HEK293 (cell line): Measurements from ENCODE around the gene CEP63.

ENCODE experiments used
- CTCF ChIA-PET: fragments of 350-600 bp; formaldehyde crosslinking; extraction: SDS; loops from one replicate; lab custom pipeline; 2021; ENCODE audit warnings: antibody characterized with exemption; lab: Yijun Ruan, JAX
- POLR2A ChIA-PET: fragments of 300-600 bp; formaldehyde crosslinking; extraction: SDS; loops from one replicate; lab custom pipeline; 2020; ENCODE audit warnings: antibody characterized with exemption, inconsistent platforms; lab: Yijun Ruan, JAX
- H3K27ac ChIP-seq: fragments of 200-500 bp; sonication (Bioruptor generic); 2 replicates; pipeline ENCODE4 v1.5.1; 2014; ENCODE audit warnings: low read depth, low read length, control low read depth, inconsistent platforms; ENCODE audit errors: extremely low read depth
- H3K36me3 ChIP-seq, 2 experiments: fragments of 200-500 bp in 1 of 2; sonication (Bioruptor generic) in 1 of 2; 1 replicate in 1 of 2; 2 replicates in 1 of 2; pipeline ENCODE4 v1.5.1; 2014 to 2017; ENCODE audit warnings: inconsistent platforms in 2 of 2, low read length in 2 of 2; ENCODE audit not compliant: control insufficient read depth in 2 of 2, insufficient read depth in 1 of 2
- H3K4me1 ChIP-seq: fragments of 200-500 bp; sonication (Bioruptor generic); 2 replicates; pipeline ENCODE4 v1.5.1; 2014; ENCODE audit warnings: mild to moderate bottlenecking, low read length, inconsistent platforms; ENCODE audit not compliant: control insufficient read depth, insufficient read depth
- H3K4me3 ChIP-seq: 2 replicates; pipeline ENCODE4 v1.5.1; 2011; ENCODE audit warnings: low read depth, mild to moderate bottlenecking, control low read depth, low read length, moderate library complexity
- H3K9me3 ChIP-seq: fragments of 200-500 bp; sonication (Bioruptor generic); 2 replicates; pipeline ENCODE4 v1.5.1; 2014; ENCODE audit warnings: low read depth, low read length, inconsistent platforms; ENCODE audit not compliant: control insufficient read depth, insufficient read depth
- EGR2 ChIP-seq: fragments of 450-650 bp; formaldehyde crosslinking; IDR thresholded peaks from 2 replicates; pipeline ENCODE4 v1.5.1; 2016; ENCODE audit warnings: low read depth, missing biosample characterization, missing genetic modification characterization
- GLIS2 ChIP-seq: fragments of 450-650 bp; formaldehyde crosslinking; IDR thresholded peaks from 2 replicates; pipeline ENCODE4 v1.5.1; 2016; ENCODE audit warnings: missing biosample characterization, missing genetic modification characterization
- KLF9 ChIP-seq: fragments of 450-650 bp; formaldehyde crosslinking; IDR thresholded peaks from 2 replicates; pipeline ENCODE4 v1.5.1; 2016; ENCODE audit warnings: missing biosample characterization, missing genetic modification characterization, low read depth
- TCF7L2 ChIP-seq: IDR thresholded peaks from 2 replicates; pipeline ENCODE4 v1.6.1; 2011; ENCODE audit warnings: low read depth, mild to moderate bottlenecking, inconsistent platforms, low read length, moderate library complexity, borderline replicate concordance
- WT1 ChIP-seq: fragments of 450-650 bp; formaldehyde crosslinking; IDR thresholded peaks from 2 replicates; pipeline ENCODE4 v1.5.1; 2016; ENCODE audit warnings: missing biosample characterization, missing genetic modification characterization
- ZFP3 ChIP-seq: fragments of 450-650 bp; formaldehyde crosslinking; IDR thresholded peaks from 2 replicates; pipeline ENCODE4 v1.5.1; 2016; ENCODE audit warnings: low read depth, missing biosample characterization, missing genetic modification characterization
- ZFP69B ChIP-seq: fragments of 450-650 bp; formaldehyde crosslinking; IDR thresholded peaks from 2 replicates; pipeline ENCODE4 v1.5.1; 2016; ENCODE audit warnings: missing biosample characterization, missing genetic modification characterization
- ZNF169 ChIP-seq: fragments of 450-650 bp; formaldehyde crosslinking; IDR thresholded peaks from 2 replicates; pipeline ENCODE4 v1.5.1; 2016; ENCODE audit warnings: missing biosample characterization, missing genetic modification characterization
- ZNF501 ChIP-seq: fragments of 450-650 bp; formaldehyde crosslinking; IDR thresholded peaks from 2 replicates; pipeline ENCODE4 v1.5.1; 2016; ENCODE audit warnings: missing biosample characterization, missing genetic modification characterization
- ZNF610 ChIP-seq: fragments of 450-650 bp; formaldehyde crosslinking; IDR thresholded peaks from 2 replicates; pipeline ENCODE4 v1.5.1; 2016; ENCODE audit warnings: missing biosample characterization, missing genetic modification characterization, borderline replicate concordance
- ZNF660 ChIP-seq: fragments of 450-650 bp; IDR thresholded peaks from 2 replicates; pipeline ENCODE4 v1.5.1; 2018; ENCODE audit warnings: missing biosample characterization, mild to moderate bottlenecking, missing genetic modification characterization
- ZNF76 ChIP-seq: fragments of 450-650 bp; formaldehyde crosslinking; IDR thresholded peaks from 2 replicates; pipeline ENCODE4; 2016; ENCODE audit warnings: low read depth, missing biosample characterization, missing genetic modification characterization, borderline replicate concordance
- ZNF837 ChIP-seq: fragments of 450-650 bp; formaldehyde crosslinking; IDR thresholded peaks from 2 replicates; pipeline ENCODE4 v1.5.1; 2016; ENCODE audit warnings: missing biosample characterization, missing genetic modification characterization
- ZSCAN30 ChIP-seq: fragments of 450-650 bp; IDR thresholded peaks from 2 replicates; pipeline ENCODE4 v1.5.1; 2018; ENCODE audit warnings: missing biosample characterization, mild to moderate bottlenecking, missing genetic modification characterization, moderate library complexity
- TF ChIP-seq, protein P1 (sequence below): fragments of 450-650 bp; formaldehyde crosslinking; IDR thresholded peaks from 2 replicates; pipeline ENCODE4 v1.5.1; 2017; ENCODE audit warnings: missing biosample characterization, missing genetic modification characterization
- TF ChIP-seq, protein P2 (sequence below): fragments of 450-650 bp; formaldehyde crosslinking; IDR thresholded peaks from 2 replicates; pipeline ENCODE4 v1.5.1; 2016; ENCODE audit warnings: missing biosample characterization, missing genetic modification characterization
- TF ChIP-seq, protein P3 (sequence below): fragments of 450-650 bp; formaldehyde crosslinking; IDR thresholded peaks from 2 replicates; pipeline ENCODE4 v1.5.1; 2016; ENCODE audit warnings: missing biosample characterization, missing genetic modification characterization, low read depth
- TF ChIP-seq, protein P4 (sequence below): fragments of 450-650 bp; formaldehyde crosslinking; IDR thresholded peaks from 2 replicates; pipeline ENCODE4 v1.5.1; 2017; ENCODE audit warnings: missing biosample characterization, missing genetic modification characterization
- TF ChIP-seq, protein P5 (sequence below): fragments of 450-650 bp; formaldehyde crosslinking; IDR thresholded peaks from 2 replicates; pipeline ENCODE4 v1.5.1; 2016; ENCODE audit warnings: missing biosample characterization, missing genetic modification characterization
- TF ChIP-seq, protein P6 (sequence below): fragments of 450-650 bp; formaldehyde crosslinking; IDR thresholded peaks from 2 replicates; pipeline ENCODE4 v1.5.1; 2016; ENCODE audit warnings: missing biosample characterization, missing genetic modification characterization
- TF ChIP-seq, protein P7 (sequence below): fragments of 450-650 bp; formaldehyde crosslinking; IDR thresholded peaks from 2 replicates; pipeline ENCODE4 v1.5.1; 2016; ENCODE audit warnings: missing biosample characterization, missing genetic modification characterization
- TF ChIP-seq, protein P8 (sequence below): fragments of 450-650 bp; formaldehyde crosslinking; IDR thresholded peaks from 2 replicates; pipeline ENCODE4 v1.5.1; 2017; ENCODE audit warnings: missing biosample characterization, missing genetic modification characterization
- TF ChIP-seq, protein P9 (sequence below): fragments of 450-650 bp; formaldehyde crosslinking; IDR thresholded peaks from 2 replicates; pipeline ENCODE4 v1.5.1; 2016; ENCODE audit warnings: missing biosample characterization, missing genetic modification characterization

Gene CEP63

DNA sequence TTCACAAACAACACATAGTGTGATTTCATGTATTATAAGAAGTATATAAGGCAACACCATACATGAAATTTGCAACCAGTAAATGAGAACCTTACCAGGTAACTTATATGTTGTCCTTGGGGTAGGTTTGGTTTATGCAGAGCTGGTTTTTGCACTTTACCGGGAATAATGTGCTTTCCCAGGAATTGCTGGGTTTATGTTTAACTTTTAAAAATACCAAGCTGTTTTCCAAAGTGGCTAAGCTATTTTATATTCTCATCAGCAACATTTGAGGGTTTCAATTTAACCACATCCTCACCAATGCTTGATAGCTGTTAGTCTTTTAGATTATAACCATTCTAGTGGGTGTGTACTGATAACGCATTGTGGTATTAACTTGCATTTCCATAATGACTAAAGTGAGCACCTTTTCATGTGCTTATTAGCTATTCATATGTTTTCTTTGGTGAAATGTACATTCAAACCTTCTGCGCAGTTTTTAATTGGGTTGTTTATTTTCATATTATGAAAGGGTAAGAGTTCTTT, 93.3 kb downstream of the CEP63 start:
- ChIA-PET CTCF (no interaction called here), POLR2A (no interaction called here)
- TF ChIP-seq, protein P1, sequence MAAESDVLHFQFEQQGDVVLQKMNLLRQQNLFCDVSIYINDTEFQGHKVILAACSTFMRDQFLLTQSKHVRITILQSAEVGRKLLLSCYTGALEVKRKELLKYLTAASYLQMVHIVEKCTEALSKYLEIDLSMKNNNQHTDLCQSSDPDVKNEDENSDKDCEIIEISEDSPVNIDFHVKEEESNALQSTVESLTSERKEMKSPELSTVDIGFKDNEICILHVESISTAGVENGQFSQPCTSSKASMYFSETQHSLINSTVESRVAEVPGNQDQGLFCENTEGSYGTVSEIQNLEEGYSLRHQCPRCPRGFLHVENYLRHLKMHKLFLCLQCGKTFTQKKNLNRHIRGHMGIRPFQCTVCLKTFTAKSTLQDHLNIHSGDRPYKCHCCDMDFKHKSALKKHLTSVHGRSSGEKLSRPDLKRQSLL (tag by site-specific recombination) = no peak
- TF ChIP-seq ZNF76 = no peak
- TF ChIP-seq ZNF501 (tag by site-specific recombination) = no peak
- TF ChIP-seq EGR2 (tag by site-specific recombination) = no peak
- TF ChIP-seq, protein P2, sequence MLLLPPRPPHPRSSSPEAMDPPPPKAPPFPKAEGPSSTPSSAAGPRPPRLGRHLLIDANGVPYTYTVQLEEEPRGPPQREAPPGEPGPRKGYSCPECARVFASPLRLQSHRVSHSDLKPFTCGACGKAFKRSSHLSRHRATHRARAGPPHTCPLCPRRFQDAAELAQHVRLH = no peak
- TF ChIP-seq GLIS2 = no peak
- TF ChIP-seq ZSCAN30 (tag by site-specific recombination) = no peak
- TF ChIP-seq KLF9 (tag by site-specific recombination) = no peak
- no peak for TF ChIP-seq ZFP3 (tag by site-specific recombination)
- TF ChIP-seq, protein P3, sequence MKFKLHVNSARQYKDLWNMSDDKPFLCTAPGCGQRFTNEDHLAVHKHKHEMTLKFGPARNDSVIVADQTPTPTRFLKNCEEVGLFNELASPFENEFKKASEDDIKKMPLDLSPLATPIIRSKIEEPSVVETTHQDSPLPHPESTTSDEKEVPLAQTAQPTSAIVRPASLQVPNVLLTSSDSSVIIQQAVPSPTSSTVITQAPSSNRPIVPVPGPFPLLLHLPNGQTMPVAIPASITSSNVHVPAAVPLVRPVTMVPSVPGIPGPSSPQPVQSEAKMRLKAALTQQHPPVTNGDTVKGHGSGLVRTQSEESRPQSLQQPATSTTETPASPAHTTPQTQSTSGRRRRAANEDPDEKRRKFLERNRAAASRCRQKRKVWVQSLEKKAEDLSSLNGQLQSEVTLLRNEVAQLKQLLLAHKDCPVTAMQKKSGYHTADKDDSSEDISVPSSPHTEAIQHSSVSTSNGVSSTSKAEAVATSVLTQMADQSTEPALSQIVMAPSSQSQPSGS (tag by site-specific recombination) = no peak
- no peak for TF ChIP-seq ZNF610 (tag by site-specific recombination)
- TF ChIP-seq, protein P4, sequence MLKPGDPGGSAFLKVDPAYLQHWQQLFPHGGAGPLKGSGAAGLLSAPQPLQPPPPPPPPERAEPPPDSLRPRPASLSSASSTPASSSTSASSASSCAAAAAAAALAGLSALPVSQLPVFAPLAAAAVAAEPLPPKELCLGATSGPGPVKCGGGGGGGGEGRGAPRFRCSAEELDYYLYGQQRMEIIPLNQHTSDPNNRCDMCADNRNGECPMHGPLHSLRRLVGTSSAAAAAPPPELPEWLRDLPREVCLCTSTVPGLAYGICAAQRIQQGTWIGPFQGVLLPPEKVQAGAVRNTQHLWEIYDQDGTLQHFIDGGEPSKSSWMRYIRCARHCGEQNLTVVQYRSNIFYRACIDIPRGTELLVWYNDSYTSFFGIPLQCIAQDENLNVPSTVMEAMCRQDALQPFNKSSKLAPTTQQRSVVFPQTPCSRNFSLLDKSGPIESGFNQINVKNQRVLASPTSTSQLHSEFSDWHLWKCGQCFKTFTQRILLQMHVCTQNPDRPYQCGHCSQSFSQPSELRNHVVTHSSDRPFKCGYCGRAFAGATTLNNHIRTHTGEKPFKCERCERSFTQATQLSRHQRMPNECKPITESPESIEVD (tag by site-specific recombination) = no peak
- TF ChIP-seq, protein P5, sequence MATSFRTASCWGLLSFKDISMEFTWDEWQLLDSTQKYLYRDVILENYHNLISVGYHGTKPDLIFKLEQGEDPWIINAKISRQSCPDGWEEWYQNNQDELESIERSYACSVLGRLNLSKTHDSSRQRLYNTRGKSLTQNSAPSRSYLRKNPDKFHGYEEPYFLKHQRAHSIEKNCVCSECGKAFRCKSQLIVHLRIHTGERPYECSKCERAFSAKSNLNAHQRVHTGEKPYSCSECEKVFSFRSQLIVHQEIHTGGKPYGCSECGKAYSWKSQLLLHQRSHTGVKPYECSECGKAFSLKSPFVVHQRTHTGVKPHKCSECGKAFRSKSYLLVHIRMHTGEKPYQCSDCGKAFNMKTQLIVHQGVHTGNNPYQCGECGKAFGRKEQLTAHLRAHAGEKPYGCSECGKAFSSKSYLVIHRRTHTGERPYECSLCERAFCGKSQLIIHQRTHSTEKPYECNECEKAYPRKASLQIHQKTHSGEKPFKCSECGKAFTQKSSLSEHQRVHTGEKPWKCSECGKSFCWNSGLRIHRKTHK (tag by site-specific recombination) = no peak
- TF ChIP-seq WT1 = no peak
- no peak for TF ChIP-seq ZNF169 (tag by site-specific recombination)
- no peak overlapping the region for H3K27ac ChIP-seq
- H3K4me1 ChIP-seq = no peaks in the 10 kb centered on the region
- no peak overlapping the region for H3K4me3 ChIP-seq
- no peaks in the 10 kb centered on the region for H3K36me3 ChIP-seq
- H3K9me3 ChIP-seq = no peaks in the 10 kb centered on the region

DNA sequence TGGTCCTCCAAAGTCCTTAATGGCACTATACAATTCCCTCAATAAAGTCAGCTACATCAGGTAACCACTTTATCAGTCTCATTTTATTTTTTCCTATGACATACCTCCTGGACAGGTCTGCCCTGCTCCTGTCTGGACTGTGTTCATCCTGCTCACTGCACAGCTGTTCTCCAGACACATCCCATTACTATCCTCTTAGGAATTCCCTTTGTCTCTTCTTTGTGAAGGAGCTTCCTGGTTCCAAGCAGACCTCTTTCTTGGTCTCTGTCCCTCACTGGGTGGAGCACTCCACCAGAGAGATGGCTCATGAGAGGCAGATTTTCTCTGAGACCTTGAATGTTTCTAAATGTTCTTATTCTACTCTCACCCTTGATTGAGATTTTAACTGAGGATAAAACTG, 104.9 kb downstream of the CEP63 start:
- Histone ChIP-seq H3K36me3 (no peaks in the 10 kb centered on the region), H3K4me1 (no peaks in the 10 kb centered on the region), H3K4me3 (no peak overlapping the region), H3K9me3 (no peaks in the 10 kb centered on the region), H3K27ac (no peak overlapping the region)
- POLR2A ChIA-PET = no interaction called here
- CTCF ChIA-PET = interaction anchor here (2.7 kb wide), 1 partner anchor 10 kb away, joined by 13 read pairs; no protein-coding TSS in a partner anchor
- TF ChIP-seq, protein P6, sequence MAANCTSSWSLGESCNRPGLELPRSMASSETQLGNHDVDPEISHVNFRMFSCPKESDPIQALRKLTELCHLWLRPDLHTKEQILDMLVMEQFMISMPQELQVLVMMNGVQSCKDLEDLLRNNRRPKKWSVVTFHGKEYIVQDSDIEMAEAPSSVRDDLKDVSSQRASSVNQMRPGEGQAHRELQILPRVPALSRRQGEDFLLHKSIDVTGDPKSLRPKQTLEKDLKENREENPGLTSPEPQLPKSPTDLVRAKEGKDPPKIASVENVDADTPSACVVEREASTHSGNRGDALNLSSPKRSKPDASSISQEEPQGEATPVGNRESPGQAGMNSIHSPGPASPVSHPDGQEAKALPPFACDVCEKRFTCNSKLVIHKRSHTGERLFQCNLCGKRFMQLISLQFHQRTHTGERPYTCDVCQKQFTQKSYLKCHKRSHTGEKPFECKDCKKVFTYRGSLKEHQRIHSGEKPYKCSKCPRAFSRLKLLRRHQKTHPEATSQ (tag by site-specific recombination) = no peak
- TF ChIP-seq ZNF660 (tag by site-specific recombination) (no peak), GLIS2 (no peak), ZNF837 (tag by site-specific recombination) (no peak), ZFP69B (tag by site-specific recombination) (no peak), TCF7L2 (no peak)
- TF ChIP-seq, protein P7, sequence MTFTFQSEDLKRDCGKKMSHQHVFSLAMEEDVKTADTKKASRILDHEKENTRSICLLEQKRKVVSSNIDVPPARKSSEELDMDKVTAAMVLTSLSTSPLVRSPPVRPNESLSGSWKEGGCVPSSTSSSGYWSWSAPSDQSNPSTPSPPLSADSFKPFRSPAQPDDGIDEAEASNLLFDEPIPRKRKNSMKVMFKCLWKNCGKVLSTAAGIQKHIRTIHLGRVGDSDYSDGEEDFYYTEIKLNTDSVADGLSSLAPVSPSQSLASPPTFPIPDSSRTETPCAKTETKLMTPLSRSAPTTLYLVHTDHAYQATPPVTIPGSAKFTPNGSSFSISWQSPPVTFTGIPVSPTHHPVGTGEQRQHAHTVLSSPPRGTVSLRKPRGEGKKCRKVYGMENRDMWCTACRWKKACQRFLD (tag by site-specific recombination) = no peak
- TF ChIP-seq, protein P8, sequence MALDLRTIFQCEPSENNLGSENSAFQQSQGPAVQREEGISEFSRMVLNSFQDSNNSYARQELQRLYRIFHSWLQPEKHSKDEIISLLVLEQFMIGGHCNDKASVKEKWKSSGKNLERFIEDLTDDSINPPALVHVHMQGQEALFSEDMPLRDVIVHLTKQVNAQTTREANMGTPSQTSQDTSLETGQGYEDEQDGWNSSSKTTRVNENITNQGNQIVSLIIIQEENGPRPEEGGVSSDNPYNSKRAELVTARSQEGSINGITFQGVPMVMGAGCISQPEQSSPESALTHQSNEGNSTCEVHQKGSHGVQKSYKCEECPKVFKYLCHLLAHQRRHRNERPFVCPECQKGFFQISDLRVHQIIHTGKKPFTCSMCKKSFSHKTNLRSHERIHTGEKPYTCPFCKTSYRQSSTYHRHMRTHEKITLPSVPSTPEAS (tag by site-specific recombination) = no peak
- TF ChIP-seq, protein P9, sequence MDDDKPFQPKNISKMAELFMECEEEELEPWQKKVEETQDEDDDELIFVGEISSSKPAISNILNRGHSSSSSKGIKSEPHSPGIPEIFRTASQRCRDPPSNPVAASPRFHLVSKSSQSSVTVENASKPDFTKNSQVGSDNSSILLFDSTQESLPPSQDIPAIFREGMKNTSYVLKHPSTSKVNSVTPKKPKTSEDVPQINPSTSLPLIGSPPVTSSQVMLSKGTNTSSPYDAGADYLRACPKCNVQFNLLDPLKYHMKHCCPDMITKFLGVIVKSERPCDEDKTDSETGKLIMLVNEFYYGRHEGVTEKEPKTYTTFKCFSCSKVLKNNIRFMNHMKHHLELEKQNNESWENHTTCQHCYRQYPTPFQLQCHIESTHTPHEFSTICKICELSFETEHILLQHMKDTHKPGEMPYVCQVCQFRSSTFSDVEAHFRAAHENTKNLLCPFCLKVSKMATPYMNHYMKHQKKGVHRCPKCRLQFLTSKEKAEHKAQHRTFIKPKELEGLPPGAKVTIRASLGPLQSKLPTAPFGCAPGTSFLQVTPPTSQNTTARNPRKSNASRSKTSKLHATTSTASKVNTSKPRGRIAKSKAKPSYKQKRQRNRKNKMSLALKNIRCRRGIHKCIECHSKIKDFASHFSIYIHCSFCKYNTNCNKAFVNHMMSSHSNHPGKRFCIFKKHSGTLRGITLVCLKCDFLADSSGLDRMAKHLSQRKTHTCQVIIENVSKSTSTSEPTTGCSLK (tag by site-specific recombination) = no peak
